ENCODE measurements around the gene MGRN1.

The MGRN1 gene

DNA sequence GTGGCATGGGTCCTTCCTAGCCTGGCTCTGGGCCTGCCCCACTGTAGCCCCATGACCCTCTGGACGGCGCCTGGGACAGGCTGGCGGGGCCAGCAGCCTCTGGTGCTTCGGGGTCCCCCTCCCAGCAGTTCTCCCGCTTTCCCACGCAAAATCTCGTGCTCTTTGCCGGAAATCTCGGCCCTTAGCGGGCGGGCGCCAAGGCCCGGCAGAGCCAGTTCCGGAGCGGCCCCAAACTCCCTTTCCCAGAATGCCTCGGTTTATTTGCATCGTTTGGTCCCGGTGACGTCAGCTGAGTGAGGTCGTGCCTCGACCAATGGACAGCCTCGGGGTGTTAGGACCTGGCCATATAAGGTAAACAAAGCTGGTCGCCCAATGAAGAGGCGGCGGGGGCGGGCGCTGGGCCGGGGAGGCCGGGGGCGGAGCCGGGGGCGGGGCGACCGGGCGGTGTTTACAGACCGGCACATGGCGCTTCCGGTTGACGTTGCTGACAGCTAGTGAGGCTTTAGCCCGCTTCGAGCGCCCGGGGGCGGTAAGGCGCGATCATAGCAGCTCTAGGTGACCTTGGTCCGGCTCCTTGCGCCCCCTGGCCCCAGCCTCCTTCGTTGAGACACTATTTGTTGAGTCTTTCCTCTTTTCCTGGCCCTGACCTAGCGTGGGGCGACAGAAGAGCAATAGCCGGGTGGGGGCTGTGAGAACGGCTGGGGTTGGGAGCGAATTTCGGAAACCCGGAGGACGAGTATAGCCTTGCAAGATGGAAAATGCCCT is 8.4 kb upstream of the MGRN1 start:
- Histone ChIP-seq H3K4me1 (ENCODE audit: control insufficient read depth, insufficient read depth, low read length) (no peaks in the 10 kb centered on the region; the same call in 1 of the 2 replicates), H3K9me3 (ENCODE audit: control insufficient read depth, insufficient read depth, low read depth, low read length) (no peaks in the 10 kb centered on the region), H3K27ac (ENCODE audit: extremely low read depth, low read depth, low read length) (peak overlapping the region; percentile 96), H3K4me3 (ENCODE audit: low read depth, low read length) (peak overlapping the region; percentile 50), H3K36me3 (ENCODE audit: control insufficient read depth in 2 of 2, insufficient read depth in 1 of 2, low read length in 2 of 2) (no peaks in the 10 kb centered on the region)
- POLR2A ChIA-PET: interaction anchor here (0.5 to 3.6 kb wide), 8 partner anchors 9 to 417 kb away, joined by 3 to 31 read pairs (median 4); partner anchors contain the start of genes ANKS3, CDIP1, DNAAF8 and MGRN1
- CTCF ChIA-PET: interaction anchor here (1.1 to 1.7 kb wide), 3 partner anchors 8 to 35 kb away, joined by 3 to 8 read pairs (median 4); partner anchors contain the start of gene MGRN1
- peak; percentile 9; the same call in 1 of the 2 replicates for TF ChIP-seq ZNF558 (tag by site-specific recombination; IDR thresholded peaks at IDR 0.05)
- TF ChIP-seq ZSCAN30 (tag by site-specific recombination; IDR thresholded peaks at IDR 0.05): peak; percentile 74; the same call in 1 of the 2 replicates
- no peak for TF ChIP-seq ZNF37A (tag by site-specific recombination; IDR thresholded peaks at IDR 0.05)
- no peak for TF ChIP-seq ZNF157 (tag by site-specific recombination; IDR thresholded peaks at IDR 0.05)
- TF ChIP-seq ZFP69B (tag by site-specific recombination; IDR thresholded peaks at IDR 0.05): 0 out of 2 replicates have a peak, but pooled peaks have one; percentile 22
- TF ChIP-seq ZNF747 (tag by site-specific recombination; IDR thresholded peaks at IDR 0.05): no peak
- 0 out of 2 replicates have a peak, but pooled peaks have one; percentile 12 for TF ChIP-seq SP7 (tag by site-specific recombination; IDR thresholded peaks at IDR 0.05)
- TF ChIP-seq ATF2 (tag by site-specific recombination; IDR thresholded peaks at IDR 0.05; ENCODE audit: low read depth): peak; percentile 97
- TF ChIP-seq, protein P1, sequence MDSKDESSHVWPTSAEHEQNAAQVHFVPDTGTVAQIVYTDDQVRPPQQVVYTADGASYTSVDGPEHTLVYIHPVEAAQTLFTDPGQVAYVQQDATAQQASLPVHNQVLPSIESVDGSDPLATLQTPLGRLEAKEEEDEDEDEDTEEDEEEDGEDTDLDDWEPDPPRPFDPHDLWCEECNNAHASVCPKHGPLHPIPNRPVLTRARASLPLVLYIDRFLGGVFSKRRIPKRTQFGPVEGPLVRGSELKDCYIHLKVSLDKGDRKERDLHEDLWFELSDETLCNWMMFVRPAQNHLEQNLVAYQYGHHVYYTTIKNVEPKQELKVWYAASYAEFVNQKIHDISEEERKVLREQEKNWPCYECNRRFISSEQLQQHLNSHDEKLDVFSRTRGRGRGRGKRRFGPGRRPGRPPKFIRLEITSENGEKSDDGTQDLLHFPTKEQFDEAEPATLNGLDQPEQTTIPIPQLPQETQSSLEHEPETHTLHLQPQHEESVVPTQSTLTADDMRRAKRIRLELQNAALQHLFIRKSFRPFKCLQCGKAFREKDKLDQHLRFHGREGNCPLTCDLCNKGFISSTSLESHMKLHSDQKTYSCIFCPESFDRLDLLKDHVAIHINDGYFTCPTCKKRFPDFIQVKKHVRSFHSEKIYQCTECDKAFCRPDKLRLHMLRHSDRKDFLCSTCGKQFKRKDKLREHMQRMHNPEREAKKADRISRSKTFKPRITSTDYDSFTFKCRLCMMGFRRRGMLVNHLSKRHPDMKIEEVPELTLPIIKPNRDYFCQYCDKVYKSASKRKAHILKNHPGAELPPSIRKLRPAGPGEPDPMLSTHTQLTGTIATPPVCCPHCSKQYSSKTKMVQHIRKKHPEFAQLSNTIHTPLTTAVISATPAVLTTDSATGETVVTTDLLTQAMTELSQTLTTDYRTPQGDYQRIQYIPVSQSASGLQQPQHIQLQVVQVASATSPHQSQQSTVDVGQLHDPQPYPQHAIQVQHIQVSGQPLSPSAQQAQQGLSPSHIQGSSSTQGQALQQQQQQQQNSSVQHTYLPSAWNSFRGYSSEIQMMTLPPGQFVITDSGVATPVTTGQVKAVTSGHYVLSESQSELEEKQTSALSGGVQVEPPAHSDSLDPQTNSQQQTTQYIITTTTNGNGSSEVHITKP (tag by site-specific recombination; IDR thresholded peaks at IDR 0.05): peak; percentile 32
- peak; percentile 67 for TF ChIP-seq ZNF335 (tag by site-specific recombination; conservative IDR thresholded peaks at IDR 0.05)
- TF ChIP-seq ZBTB26 (tag by site-specific recombination; optimal IDR thresholded peaks at IDR 0.05): peak; percentile 42
- TF ChIP-seq, protein P2, sequence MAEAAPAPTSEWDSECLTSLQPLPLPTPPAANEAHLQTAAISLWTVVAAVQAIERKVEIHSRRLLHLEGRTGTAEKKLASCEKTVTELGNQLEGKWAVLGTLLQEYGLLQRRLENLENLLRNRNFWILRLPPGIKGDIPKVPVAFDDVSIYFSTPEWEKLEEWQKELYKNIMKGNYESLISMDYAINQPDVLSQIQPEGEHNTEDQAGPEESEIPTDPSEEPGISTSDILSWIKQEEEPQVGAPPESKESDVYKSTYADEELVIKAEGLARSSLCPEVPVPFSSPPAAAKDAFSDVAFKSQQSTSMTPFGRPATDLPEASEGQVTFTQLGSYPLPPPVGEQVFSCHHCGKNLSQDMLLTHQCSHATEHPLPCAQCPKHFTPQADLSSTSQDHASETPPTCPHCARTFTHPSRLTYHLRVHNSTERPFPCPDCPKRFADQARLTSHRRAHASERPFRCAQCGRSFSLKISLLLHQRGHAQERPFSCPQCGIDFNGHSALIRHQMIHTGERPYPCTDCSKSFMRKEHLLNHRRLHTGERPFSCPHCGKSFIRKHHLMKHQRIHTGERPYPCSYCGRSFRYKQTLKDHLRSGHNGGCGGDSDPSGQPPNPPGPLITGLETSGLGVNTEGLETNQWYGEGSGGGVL (tag by site-specific recombination; IDR thresholded peaks at IDR 0.05): peak; percentile 13; the same call in 1 of the 2 replicates
- TF ChIP-seq FEZF1 (tag by site-specific recombination; IDR thresholded peaks at IDR 0.05): no peak
- TF ChIP-seq, protein P3, sequence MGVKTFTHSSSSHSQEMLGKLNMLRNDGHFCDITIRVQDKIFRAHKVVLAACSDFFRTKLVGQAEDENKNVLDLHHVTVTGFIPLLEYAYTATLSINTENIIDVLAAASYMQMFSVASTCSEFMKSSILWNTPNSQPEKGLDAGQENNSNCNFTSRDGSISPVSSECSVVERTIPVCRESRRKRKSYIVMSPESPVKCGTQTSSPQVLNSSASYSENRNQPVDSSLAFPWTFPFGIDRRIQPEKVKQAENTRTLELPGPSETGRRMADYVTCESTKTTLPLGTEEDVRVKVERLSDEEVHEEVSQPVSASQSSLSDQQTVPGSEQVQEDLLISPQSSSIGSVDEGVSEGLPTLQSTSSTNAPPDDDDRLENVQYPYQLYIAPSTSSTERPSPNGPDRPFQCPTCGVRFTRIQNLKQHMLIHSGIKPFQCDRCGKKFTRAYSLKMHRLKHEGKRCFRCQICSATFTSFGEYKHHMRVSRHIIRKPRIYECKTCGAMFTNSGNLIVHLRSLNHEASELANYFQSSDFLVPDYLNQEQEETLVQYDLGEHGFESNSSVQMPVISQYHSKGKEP (tag by site-specific recombination; IDR thresholded peaks at IDR 0.05): peak; percentile 82
- peak; percentile 58; the same call in 1 of the 2 replicates for TF ChIP-seq BCL11B (tag by site-specific recombination; IDR thresholded peaks at IDR 0.05; ENCODE audit: low read depth)
- 0 out of 2 replicates have a peak, but pooled peaks have one; percentile 19 for TF ChIP-seq ZNF561 (tag by site-specific recombination; IDR thresholded peaks at IDR 0.05; ENCODE audit: borderline replicate concordance)
- 0 out of 2 replicates have a peak, but pooled peaks have one; percentile 56 for TF ChIP-seq ZNF24 (tag by site-specific recombination; IDR thresholded peaks at IDR 0.05)
- no peak for TF ChIP-seq YY2 (tag by site-specific recombination; IDR thresholded peaks at IDR 0.05)
- TF ChIP-seq, protein P4, sequence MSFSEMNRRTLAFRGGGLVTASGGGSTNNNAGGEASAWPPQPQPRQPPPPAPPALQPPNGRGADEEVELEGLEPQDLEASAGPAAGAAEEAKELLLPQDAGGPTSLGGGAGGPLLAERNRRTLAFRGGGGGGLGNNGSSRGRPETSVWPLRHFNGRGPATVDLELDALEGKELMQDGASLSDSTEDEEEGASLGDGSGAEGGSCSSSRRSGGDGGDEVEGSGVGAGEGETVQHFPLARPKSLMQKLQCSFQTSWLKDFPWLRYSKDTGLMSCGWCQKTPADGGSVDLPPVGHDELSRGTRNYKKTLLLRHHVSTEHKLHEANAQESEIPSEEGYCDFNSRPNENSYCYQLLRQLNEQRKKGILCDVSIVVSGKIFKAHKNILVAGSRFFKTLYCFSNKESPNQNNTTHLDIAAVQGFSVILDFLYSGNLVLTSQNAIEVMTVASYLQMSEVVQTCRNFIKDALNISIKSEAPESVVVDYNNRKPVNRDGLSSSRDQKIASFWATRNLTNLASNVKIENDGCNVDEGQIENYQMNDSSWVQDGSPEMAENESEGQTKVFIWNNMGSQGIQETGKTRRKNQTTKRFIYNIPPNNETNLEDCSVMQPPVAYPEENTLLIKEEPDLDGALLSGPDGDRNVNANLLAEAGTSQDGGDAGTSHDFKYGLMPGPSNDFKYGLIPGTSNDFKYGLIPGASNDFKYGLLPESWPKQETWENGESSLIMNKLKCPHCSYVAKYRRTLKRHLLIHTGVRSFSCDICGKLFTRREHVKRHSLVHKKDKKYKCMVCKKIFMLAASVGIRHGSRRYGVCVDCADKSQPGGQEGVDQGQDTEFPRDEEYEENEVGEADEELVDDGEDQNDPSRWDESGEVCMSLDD (tag by site-specific recombination; IDR thresholded peaks at IDR 0.05): peak; percentile 50; the same call in 1 of the 2 replicates
- TF ChIP-seq INSM2 (tag by site-specific recombination; IDR thresholded peaks at IDR 0.05): 0 out of 2 replicates have a peak, but pooled peaks have one; percentile 30
- TF ChIP-seq ZBTB8A (tag by site-specific recombination; IDR thresholded peaks at IDR 0.05): peak; percentile 99
